ENCODE results near the gene NPIPB2.
"Not testable (repeated sequence)": the region's sequence is repeated elsewhere in the genome, so short reads cannot be mapped to it uniquely, and the experiment has no call there.

Gene NPIPB2

GRCh38 chr16:11941945-11942344 lies at the start of gene NPIPB2:
TSS of gene NPIPB2 (minus strand) at chr16:11942045. CDS start at chr16:11942045, 0 bp downstream.
- not testable (repeated sequence) for DNase-seq

GRCh38 chr16:11990702-11991390 lies 49.0 kb upstream of the NPIPB2 start:
- DNase-seq, result no peak

- DNase-seq, result no peak
Measured at GRCh38 chr16:11988258-11988978, 46.6 kb upstream of the NPIPB2 start.

- no peak for DNase-seq
Measured at GRCh38 chr16:11986521-11987057, 44.7 kb upstream of the NPIPB2 start.

GRCh38 chr16:11985250-11985649 lies 43.4 kb upstream of the NPIPB2 start:
- no peak for DNase-seq

- DNase-seq, result no peak
Measured at GRCh38 chr16:11980136-11980844, 38.4 kb upstream of the NPIPB2 start.

GRCh38 chr16:11979013-11979672 lies 37.3 kb upstream of the NPIPB2 start:
- DNase-seq, result no peak

- no peak for DNase-seq
Measured at GRCh38 chr16:11978080-11978479, 36.2 kb upstream of the NPIPB2 start.

GRCh38 chr16:11977376-11978041 lies 35.7 kb upstream of the NPIPB2 start:
- DNase-seq, result no peak

GRCh38 chr16:11976850-11977375 lies 35.1 kb upstream of the NPIPB2 start:
- DNase-seq, result no peak

- DNase-seq, result no peak
Measured at GRCh38 chr16:11973070-11973469, 31.2 kb upstream of the NPIPB2 start.

GRCh38 chr16:11972128-11972527 lies 30.3 kb upstream of the NPIPB2 start:
- DNase-seq, result no peak

GRCh38 chr16:11970292-11970691 lies 28.4 kb upstream of the NPIPB2 start:
- DNase-seq, result not testable (repeated sequence)

GRCh38 chr16:11968577-11968976 lies 26.7 kb upstream of the NPIPB2 start:
- no peak for DNase-seq

- DNase-seq, result no peak
Measured at GRCh38 chr16:11967195-11967911, 25.5 kb upstream of the NPIPB2 start.

- no peak for DNase-seq
Measured at GRCh38 chr16:11966173-11966572, 24.3 kb upstream of the NPIPB2 start.

GRCh38 chr16:11964761-11965551 lies 23.1 kb upstream of the NPIPB2 start, which contains the start of gene TNFRSF17:
TSS of gene TNFRSF17 (plus strand) at chr16:11965210. CDS start at chr16:11965325, 115 bp downstream.
- no peak for DNase-seq

GRCh38 chr16:11963706-11964105 lies 21.9 kb upstream of the NPIPB2 start:
- no peak for DNase-seq

GRCh38 chr16:11962978-11963377 lies 21.1 kb upstream of the NPIPB2 start:
- not testable (repeated sequence) for DNase-seq

- not testable (repeated sequence) for DNase-seq
Measured at GRCh38 chr16:11962457-11962856, 20.6 kb upstream of the NPIPB2 start.

Data from activated CD4-positive, alpha-beta T cell treated with anti-CD3 and anti-CD28 coated beads, Interleukin-2, Interleukin-6, amounts not matched to agents 100 ng/mL and 50 ng/mL, durations not matched to agents 16 hours and 8 hours (primary cell).